OCI-LY1 (cell line): ENCODE measurements around the gene CEACAM16.

Experiments used
- H2AFZ ChIP-seq: fragments of 200-600 bp; sonication (generic), shearing (Covaris generic); 2 replicates; pipeline ENCODE4 v1.6.0; 2014; ENCODE audit warnings: antibody characterized with exemption, mild to moderate bottlenecking, low read length
- H3F3A ChIP-seq: fragments of 200-600 bp; sonication (generic), shearing (Covaris generic); 2 replicates; pipeline ENCODE4 v1.6.0; 2014; ENCODE audit warnings: mild to moderate bottlenecking, antibody characterized with exemption, low read length, moderate library complexity; ENCODE audit not compliant: insufficient read depth
- H3K27ac ChIP-seq: fragments of 200-600 bp; sonication (generic); 2 replicates; pipeline ENCODE4 v1.5.1; 2014; ENCODE audit warnings: low read length, mixed run types, mild to moderate bottlenecking, low read depth; ENCODE audit not compliant: poor library complexity, severe bottlenecking
- H3K27me3 ChIP-seq: fragments of 200-600 bp; sonication (generic); 2 replicates; pipeline ENCODE4 v1.6.0; 2014; ENCODE audit warnings: antibody characterized with exemption, mild to moderate bottlenecking, low read length, moderate library complexity; ENCODE audit not compliant: insufficient read depth
- H3K36me3 ChIP-seq: fragments of 200-600 bp; sonication (generic); 2 replicates; pipeline ENCODE4 v1.6.1; 2014; ENCODE audit warnings: mild to moderate bottlenecking, antibody characterized with exemption, low read length, moderate library complexity, mixed read lengths; ENCODE audit not compliant: insufficient read depth
- H3K4me1 ChIP-seq: fragments of 200-600 bp; sonication (generic); 2 replicates; pipeline ENCODE4 v1.5.1; 2014; ENCODE audit warnings: mild to moderate bottlenecking, low read length, moderate library complexity; ENCODE audit not compliant: insufficient read depth, severe bottlenecking
- H3K4me2 ChIP-seq: fragments of 200-600 bp; sonication (generic), shearing (Covaris generic); 2 replicates; pipeline ENCODE4 v1.6.1; 2014; ENCODE audit warnings: low read length
- H3K4me3 ChIP-seq: fragments of 200-600 bp; sonication (generic); 2 replicates; pipeline ENCODE4 v1.5.1; 2014; ENCODE audit warnings: low read length, low read depth, mild to moderate bottlenecking, mixed read lengths; ENCODE audit not compliant: poor library complexity, severe bottlenecking
- H3K79me2 ChIP-seq: fragments of 200-600 bp; shearing (Covaris generic); 2 replicates; pipeline ENCODE4 v1.6.1; 2016; ENCODE audit warnings: mixed run types, low read length, mixed read lengths; ENCODE audit not compliant: insufficient read depth
- H3K9ac ChIP-seq: fragments of 200-600 bp; sonication (generic), shearing (Covaris generic); 2 replicates; pipeline ENCODE4 v1.6.1; 2014; ENCODE audit warnings: mild to moderate bottlenecking, low read length, mixed read lengths
- H3K9me2 ChIP-seq: fragments of 200-600 bp; sonication (generic), shearing (Covaris generic); 2 replicates; pipeline ENCODE4 v1.6.1; 2014; ENCODE audit warnings: low read depth, mild to moderate bottlenecking, low read length, mixed read lengths
- H3K9me3 ChIP-seq: fragments of 200-600 bp; shearing (Covaris generic); 2 replicates; pipeline ENCODE4 v1.6.1; 2014; ENCODE audit warnings: low read length, mixed read lengths
- H4K20me1 ChIP-seq: fragments of 200-600 bp; sonication (generic), shearing (Covaris generic); 2 replicates; pipeline ENCODE4 v1.6.0; 2016; ENCODE audit warnings: mild to moderate bottlenecking, low read length; ENCODE audit not compliant: insufficient read depth
- EZH2 ChIP-seq: fragments of 200-600 bp; sonication (generic), shearing (Covaris generic); IDR thresholded peaks from 2 replicates; pipeline ENCODE4 v1.8.0; 2017; ENCODE audit warnings: borderline replicate concordance, mixed run types, mild to moderate bottlenecking, antibody characterized with exemption, low read length, moderate library complexity, mixed read lengths
- TF ChIP-seq, protein P1 (sequence below): fragments of 200-600 bp; sonication (generic), shearing (Covaris generic); IDR thresholded peaks from 2 replicates; pipeline ENCODE4 v1.5.1; 2017; ENCODE audit warnings: mild to moderate bottlenecking, antibody characterized with exemption, low read length, moderate library complexity, mixed read lengths

CEACAM16 gene

DNA sequence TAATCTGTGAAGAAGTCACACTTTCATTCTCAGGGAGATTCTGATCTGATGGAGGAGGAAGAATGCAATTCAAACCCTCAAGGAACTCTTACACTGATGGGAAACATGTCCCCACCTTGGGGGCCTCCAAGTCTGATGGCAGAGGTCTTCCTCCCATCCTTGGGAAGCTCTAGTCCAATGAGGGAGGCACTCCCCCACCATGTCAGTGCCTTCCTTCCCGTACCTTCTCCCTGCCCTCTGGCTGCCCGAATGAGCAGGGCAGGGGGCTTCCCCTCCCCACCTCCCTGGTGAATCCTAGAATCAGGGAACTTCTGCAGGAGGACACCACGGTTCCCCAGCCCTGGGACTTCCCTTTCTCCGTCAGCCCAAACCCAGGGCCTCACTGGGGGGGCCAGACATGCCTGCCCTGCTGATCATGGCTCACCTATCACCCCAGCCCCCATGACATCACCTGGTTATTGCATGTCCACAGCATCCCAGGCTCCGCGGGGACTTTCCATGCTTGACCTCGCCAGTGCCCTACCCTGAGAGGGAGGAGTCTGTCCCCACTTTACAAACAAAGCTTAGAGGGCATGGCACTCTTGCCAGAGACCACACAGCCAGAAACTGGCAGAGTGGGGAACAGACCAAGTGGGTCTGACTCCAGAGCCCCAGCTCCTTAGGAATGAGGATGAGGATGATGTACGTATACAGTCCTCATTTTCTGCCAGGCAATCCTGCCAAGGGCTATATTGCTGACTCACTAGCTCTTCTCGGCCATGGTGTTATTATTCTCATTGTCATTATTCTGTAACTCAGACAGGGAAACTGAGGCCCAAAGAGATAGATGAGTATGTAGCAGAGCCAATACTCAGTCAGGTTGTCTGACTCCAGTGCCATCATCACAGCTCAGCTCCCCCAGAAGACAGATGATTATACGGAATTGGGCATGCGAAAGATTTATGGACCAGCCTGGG lies 39.9 kb downstream of the CEACAM16 start:
- no peaks in the 10 kb centered on the region for H3F3A ChIP-seq
- no peak overlapping the region for H3K9ac ChIP-seq
- H3K9me2 ChIP-seq: no peaks in the 10 kb centered on the region
- H3K79me2 ChIP-seq: no peaks in the 10 kb centered on the region
- H3K27me3 ChIP-seq: no peaks in the 10 kb centered on the region
- no peaks in the 10 kb centered on the region for H3K36me3 ChIP-seq
- H3K4me1 ChIP-seq: peaks cover 3% of the 10 kb centered on the region
- H3K4me3 ChIP-seq: no peak overlapping the region
- H4K20me1 ChIP-seq: no peaks in the 10 kb centered on the region
- no peak for TF ChIP-seq EZH2
- TF ChIP-seq, protein P1, sequence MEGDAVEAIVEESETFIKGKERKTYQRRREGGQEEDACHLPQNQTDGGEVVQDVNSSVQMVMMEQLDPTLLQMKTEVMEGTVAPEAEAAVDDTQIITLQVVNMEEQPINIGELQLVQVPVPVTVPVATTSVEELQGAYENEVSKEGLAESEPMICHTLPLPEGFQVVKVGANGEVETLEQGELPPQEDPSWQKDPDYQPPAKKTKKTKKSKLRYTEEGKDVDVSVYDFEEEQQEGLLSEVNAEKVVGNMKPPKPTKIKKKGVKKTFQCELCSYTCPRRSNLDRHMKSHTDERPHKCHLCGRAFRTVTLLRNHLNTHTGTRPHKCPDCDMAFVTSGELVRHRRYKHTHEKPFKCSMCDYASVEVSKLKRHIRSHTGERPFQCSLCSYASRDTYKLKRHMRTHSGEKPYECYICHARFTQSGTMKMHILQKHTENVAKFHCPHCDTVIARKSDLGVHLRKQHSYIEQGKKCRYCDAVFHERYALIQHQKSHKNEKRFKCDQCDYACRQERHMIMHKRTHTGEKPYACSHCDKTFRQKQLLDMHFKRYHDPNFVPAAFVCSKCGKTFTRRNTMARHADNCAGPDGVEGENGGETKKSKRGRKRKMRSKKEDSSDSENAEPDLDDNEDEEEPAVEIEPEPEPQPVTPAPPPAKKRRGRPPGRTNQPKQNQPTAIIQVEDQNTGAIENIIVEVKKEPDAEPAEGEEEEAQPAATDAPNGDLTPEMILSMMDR: no peak
- no peak overlapping the region for H3K27ac ChIP-seq
- no peaks in the 10 kb centered on the region for H3K9me3 ChIP-seq
- no peak overlapping the region for H2AFZ ChIP-seq
- H3K4me2 ChIP-seq: no peak overlapping the region

DNA sequence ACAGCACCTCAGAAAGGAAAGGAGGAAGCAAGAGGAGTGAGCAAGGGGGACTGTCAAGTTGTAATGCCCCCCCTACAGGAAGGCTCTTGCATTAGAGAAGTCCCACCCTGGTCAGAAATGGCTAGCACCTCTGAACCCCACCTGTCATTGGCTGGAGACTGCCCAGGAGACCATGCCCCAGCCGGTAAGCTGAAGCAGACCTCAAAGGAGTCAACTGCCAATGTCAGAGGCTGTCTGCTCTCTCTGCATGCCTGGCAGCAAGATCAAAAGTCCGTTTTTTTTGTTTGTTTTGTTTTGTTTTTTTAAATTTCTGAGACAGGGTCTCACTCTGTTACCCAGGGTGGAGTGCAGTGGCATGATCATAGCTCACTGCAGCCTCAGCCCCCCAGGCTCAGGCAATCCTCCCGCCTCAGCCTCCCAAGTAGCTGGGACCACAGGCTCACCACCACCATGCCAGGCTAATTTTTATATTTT lies 41.4 kb downstream of the CEACAM16 start:
- Histone ChIP-seq H3K27me3 (no peaks in the 10 kb centered on the region), H3K36me3 (no peaks in the 10 kb centered on the region), H3K27ac (no peak overlapping the region), H3F3A (no peaks in the 10 kb centered on the region), H3K4me3 (no peak overlapping the region), H3K79me2 (no peaks in the 10 kb centered on the region), H2AFZ (no peak overlapping the region), H4K20me1 (no peaks in the 10 kb centered on the region), H3K4me1 (peaks cover 3% of the 10 kb centered on the region), H3K4me2 (no peak overlapping the region), H3K9me3 (no peaks in the 10 kb centered on the region), H3K9ac (no peak overlapping the region), H3K9me2 (no peaks in the 10 kb centered on the region)
- no peak for TF ChIP-seq EZH2
- TF ChIP-seq, protein P1: no peak; the same call in 1 of the 2 replicates

DNA sequence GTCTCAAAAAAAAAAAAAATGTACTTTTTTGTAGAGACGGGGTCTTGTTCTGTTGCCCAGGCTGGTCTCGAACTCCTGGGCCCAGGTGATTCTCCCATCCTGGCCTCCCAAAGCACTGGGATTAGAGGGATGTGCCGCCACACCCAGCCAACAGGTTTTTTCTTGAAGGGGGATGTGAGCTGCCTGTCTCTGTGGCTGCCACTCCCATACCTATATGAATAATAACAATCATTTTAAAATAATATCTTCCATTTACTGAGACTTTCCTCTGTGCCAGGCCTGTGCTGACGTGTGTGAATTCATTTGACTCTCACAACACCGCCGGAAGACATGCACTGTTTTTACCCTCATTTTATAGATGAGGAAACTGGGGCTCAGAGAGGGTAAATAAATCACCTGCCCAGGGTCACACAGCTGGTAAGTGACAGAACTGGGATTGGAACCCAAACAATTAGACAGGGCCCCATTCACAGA lies 42.3 kb downstream of the CEACAM16 start:
- H3K9me3 ChIP-seq: no peaks in the 10 kb centered on the region
- H3F3A ChIP-seq: no peaks in the 10 kb centered on the region
- no peaks in the 10 kb centered on the region; the same call in 1 of the 2 replicates for H3K27me3 ChIP-seq
- H3K9me2 ChIP-seq: no peaks in the 10 kb centered on the region
- peaks cover 3% of the 10 kb centered on the region for H3K4me1 ChIP-seq
- no peak for TF ChIP-seq EZH2
- TF ChIP-seq, protein P1: no peak
- no peak overlapping the region for H3K4me2 ChIP-seq
- H3K27ac ChIP-seq: no peak overlapping the region
- no peaks in the 10 kb centered on the region for H3K79me2 ChIP-seq
- no peaks in the 10 kb centered on the region for H3K36me3 ChIP-seq
- no peak overlapping the region for H3K9ac ChIP-seq
- no peak overlapping the region for H3K4me3 ChIP-seq
- H4K20me1 ChIP-seq: no peaks in the 10 kb centered on the region
- no peak overlapping the region for H2AFZ ChIP-seq
